Calu3 (cell line): ENCODE results near the gene YIF1B. TPM values are rescaled to one million over a fixed set of nuclear protein-coding genes. Genes with fewer than 3 reads are reported as not detected.

Experiments
- BruUV-seq: library from RNA; stranded (reverse); fragments of 400-500 nt; replicated peaks from 2 replicates; lab custom pipeline; 2021; lab: Mats Ljungman, UMichigan
- CTCF ChIA-PET: fragments of 300-600 bp; sonication (Branson Sonifier 250); formaldehyde crosslinking; loops from one replicate; lab custom pipeline; 2022; ENCODE audit warnings: antibody characterized with exemption; lab: Charles Lee
- DNase-seq: peaks from one replicate; pipeline ENCODE4 v3.0.0; 2022
- H3K27ac Mint-ChIP-seq: one replicate; pipeline ENCODE4 v1.8.0; 2022; ENCODE audit warnings: mixed read lengths; ENCODE audit not compliant: unreplicated experiment
- H3K27me3 Mint-ChIP-seq: one replicate; pipeline ENCODE4 v1.8.0; 2022; ENCODE audit warnings: mixed read lengths; ENCODE audit not compliant: unreplicated experiment
- H3K36me3 Mint-ChIP-seq: one replicate; pipeline ENCODE4 v1.8.0; 2022; ENCODE audit warnings: mild to moderate bottlenecking, moderate library complexity, mixed read lengths; ENCODE audit not compliant: insufficient read depth, unreplicated experiment
- H3K4me1 Mint-ChIP-seq: one replicate; pipeline ENCODE4 v1.8.0; 2022; ENCODE audit warnings: mild to moderate bottlenecking, low read depth, mixed read lengths; ENCODE audit not compliant: unreplicated experiment
- H3K4me3 Mint-ChIP-seq: one replicate; pipeline ENCODE4 v1.8.0; 2022; ENCODE audit warnings: mild to moderate bottlenecking, low read depth, moderate library complexity, mixed read lengths; ENCODE audit not compliant: unreplicated experiment
- H3K9me3 Mint-ChIP-seq: one replicate; pipeline ENCODE4 v1.8.0; 2022; ENCODE audit warnings: low read depth, mixed read lengths; ENCODE audit not compliant: unreplicated experiment
- CTCF ChIP-seq: fragments of 200-600 bp; IDR thresholded peaks from one replicate; pipeline ENCODE4 v1.8.0; 2022; ENCODE audit warnings: antibody characterized with exemption; ENCODE audit not compliant: unreplicated experiment
- intact Hi-C: fragments of 100-400 bp; cut with micrococcal nuclease; formaldehyde crosslinking; loops from one replicate; pipeline ENCODE4 v1.10.0; 2022; ENCODE audit not compliant: unreplicated experiment
- total RNA-seq: library from RNA; stranded (reverse); gene quantifications from 2 replicates; pipeline ENCODE4 v1.2.3, GENCODE V29; 2022

YIF1B gene
- total RNA-seq, 1 experiment from 2014 or later: 45.4 TPM

- TF ChIP-seq CTCF: no peak
- BruUV-seq: no TSS peak
- peaks cover 32% of the 10 kb centered on the region for H3K4me1 Mint-ChIP-seq
- H3K4me3 Mint-ChIP-seq: peak overlapping the region; percentile 37
- CTCF ChIA-PET: interaction anchor here (0.5 to 1.7 kb wide), 4 partner anchors 16 to 46 kb away, joined by 3 to 8 read pairs (median 4); no protein-coding TSS in a partner anchor
- H3K27me3 Mint-ChIP-seq: no peaks in the 10 kb centered on the region
- no peaks in the 10 kb centered on the region for H3K9me3 Mint-ChIP-seq
- H3K36me3 Mint-ChIP-seq: peaks cover 96% of the 10 kb centered on the region
- intact Hi-C loops: no loop called here
- DNase-seq: peak; percentile 82
- peak overlapping the region; percentile 80 for H3K27ac Mint-ChIP-seq
These were observed 25.1 kb downstream of the YIF1B start for GRCh38 chr19:38290631-38291147.

GRCh38 chr19:38289955-38290354 is 25.8 kb downstream of the YIF1B start:
- no peak for TF ChIP-seq CTCF
- peak overlapping the region; percentile 37 for H3K4me3 Mint-ChIP-seq
- CTCF ChIA-PET: interaction anchor here (1.4 kb wide), 1 partner anchor 24 kb away, joined by 8 read pairs; no protein-coding TSS in a partner anchor
- H3K27ac Mint-ChIP-seq: peak overlapping the region; percentile 80
- H3K4me1 Mint-ChIP-seq: peaks cover 32% of the 10 kb centered on the region
- BruUV-seq: no TSS peak
- no peaks in the 10 kb centered on the region for H3K27me3 Mint-ChIP-seq
- no peaks in the 10 kb centered on the region for H3K9me3 Mint-ChIP-seq
- no peak for DNase-seq
- peaks cover 96% of the 10 kb centered on the region for H3K36me3 Mint-ChIP-seq
- intact Hi-C loops: no loop called here

DNA sequence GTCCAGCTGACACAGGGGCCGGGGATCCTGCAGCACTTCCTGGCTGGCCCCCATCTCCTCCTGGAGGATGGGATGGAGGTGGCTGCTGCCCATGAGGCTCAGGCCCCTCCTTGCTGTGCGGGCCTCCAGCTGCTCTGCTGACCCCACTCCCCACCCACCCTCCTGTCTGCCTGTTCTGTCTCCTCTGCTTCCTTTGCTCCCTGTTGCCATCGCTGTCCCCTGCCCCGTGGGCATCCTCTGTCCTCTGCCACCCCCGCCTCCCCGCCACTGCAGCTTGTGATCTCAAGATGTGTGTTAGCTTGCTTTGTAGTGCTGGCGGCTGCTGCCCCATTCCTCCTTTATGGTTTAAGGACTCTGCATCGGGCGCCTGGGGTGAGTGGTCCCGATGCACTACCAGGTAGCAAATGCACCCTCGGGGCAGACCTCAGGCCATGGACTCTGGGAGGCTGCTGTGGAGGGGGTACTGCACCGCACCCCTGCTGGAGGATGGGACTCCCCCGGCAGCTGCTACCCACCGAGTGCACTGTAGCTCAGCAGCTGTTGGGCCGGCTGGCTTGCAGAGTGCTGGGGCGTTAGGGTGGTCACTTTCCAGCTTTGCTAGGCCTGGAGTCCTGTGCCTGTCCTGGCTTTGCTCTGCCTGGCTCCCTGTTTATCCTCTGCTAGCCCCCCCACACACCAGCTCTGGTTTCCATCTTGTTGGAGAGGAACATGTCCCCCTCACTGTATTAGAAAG is 27.5 kb downstream of the YIF1B start:
- H3K4me1 Mint-ChIP-seq: peaks cover 32% of the 10 kb centered on the region
- intact Hi-C loops: no loop called here
- CTCF ChIA-PET: no interaction called here
- H3K27me3 Mint-ChIP-seq: no peaks in the 10 kb centered on the region
- H3K27ac Mint-ChIP-seq: no peak overlapping the region
- H3K4me3 Mint-ChIP-seq: no peak overlapping the region
- H3K9me3 Mint-ChIP-seq: no peaks in the 10 kb centered on the region
- no peak for DNase-seq
- no TSS peak for BruUV-seq
- no peak for TF ChIP-seq CTCF
- peaks cover 96% of the 10 kb centered on the region for H3K36me3 Mint-ChIP-seq

DNA sequence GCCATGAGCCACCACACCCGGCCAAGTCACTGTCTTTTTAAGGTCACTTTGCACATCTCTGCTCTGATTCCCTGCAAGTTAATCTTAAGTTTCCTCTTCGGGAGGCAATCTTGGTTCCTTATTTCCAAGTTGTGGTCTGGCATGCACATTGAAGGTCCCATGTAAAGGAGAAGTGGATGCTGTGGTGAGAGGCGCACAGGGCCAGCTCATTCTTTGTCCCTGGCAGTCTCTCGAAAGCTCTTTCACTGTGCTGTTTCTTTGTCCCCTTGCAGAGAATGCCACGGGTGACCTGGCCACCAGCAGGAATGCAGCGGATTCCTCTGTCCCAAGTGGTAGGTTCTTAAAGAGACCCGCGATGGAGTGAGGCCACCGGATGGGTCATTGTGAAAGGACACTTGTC is 28.1 kb downstream of the YIF1B start:
- Mint-ChIP-seq H3K27me3 (no peaks in the 10 kb centered on the region), H3K4me1 (peaks cover 34% of the 10 kb centered on the region), H3K4me3 (no peak overlapping the region), H3K27ac (no peak overlapping the region), H3K9me3 (no peaks in the 10 kb centered on the region), H3K36me3 (peaks cover 94% of the 10 kb centered on the region)
- intact Hi-C loops: no loop called here
- CTCF ChIA-PET: no interaction called here
- BruUV-seq: no TSS peak
- no peak for TF ChIP-seq CTCF
- DNase-seq: no peak
